ENCODE data around the gene CARD6. TPM values are rescaled to one million over a fixed set of nuclear protein-coding genes. Genes with fewer than 3 reads are reported as not detected.
A peak's percentile ranks its signal among the peaks of the same experiment; 100 is the strongest.

The CARD6 gene
- total and polyA plus RNA-seq, 4 donors, result 1.6 to 3.2 (median 2.1) TPM

GRCh38 chr5:40909723-40910122, 68.6 kb downstream of the CARD6 start (continued):
- TF ChIP-seq GABPA (IDR thresholded peaks at IDR 0.05 in 1 of 2, conservative IDR thresholded peaks at IDR 0.05 in 1 of 2) (no peak), SP1 (IDR thresholded peaks at IDR 0.05) (no peak), YY1 (IDR thresholded peaks at IDR 0.05) (no peak), TAF1 (conservative IDR thresholded peaks at IDR 0.05) (no peak)

Small RNA genes within 50 kb of the gene (small RNA-seq; reads per million reads assigned to genes)
- 40.6 reads per million, percentile 97 among the genes with 10 or more reads in this experiment for gene SNORD72

Other genes with a start within 250 kb of the CARD6 start
- gene PTGER4, start 161.5 kb upstream of the CARD6 start, total RNA-seq, result 1 to 10 TPM; 3.6 to 6.8 TPM
- 1 to 10 TPM in 1 of 2 donors, under 1 TPM in 1; 0.60 to 1.9 TPM for gene PTGER4, start 161.5 kb upstream of the CARD6 start, polyA plus RNA-seq
- gene TTC33, start 85.4 kb upstream of the CARD6 start, total RNA-seq, result 10 to 100 TPM; 10.2 to 12.0 TPM
- gene TTC33, start 85.4 kb upstream of the CARD6 start, polyA plus RNA-seq, result 1 to 10 TPM; 4.3 to 4.9 TPM
- gene PRKAA1, start 43.0 kb upstream of the CARD6 start, total RNA-seq, result 100 to 1,000 TPM in 1 of 2 donors, 10 to 100 TPM in 1; 59.4 to 105 TPM
- gene PRKAA1, start 43.0 kb upstream of the CARD6 start, polyA plus RNA-seq, result 10 to 100 TPM; 23.7 to 25.5 TPM
- gene RPL37, start 6.1 kb upstream of the CARD6 start, total RNA-seq, result 1,000 to 10,000 TPM in 1 of 2 donors, 10 to 100 TPM in 1; 40.5 to 1,326 TPM
- gene RPL37, start 6.1 kb upstream of the CARD6 start, polyA plus RNA-seq, result 100 to 1,000 TPM; 479 to 965 TPM
- gene C7, start 68.1 kb downstream of the CARD6 start, total RNA-seq, result 100 to 1,000 TPM in 1 of 2 donors, 10 to 100 TPM in 1; 25.5 to 268 TPM
- gene C7, start 68.1 kb downstream of the CARD6 start, polyA plus RNA-seq, result 100 to 1,000 TPM in 1 of 2 donors, 10 to 100 TPM in 1; 64.9 to 155 TPM
- under 1 TPM in 1 of 2 donors, not detected in 1; under 0.01 TPM for gene MROH2B, start 230.0 kb downstream of the CARD6 start, total RNA-seq
- under 1 TPM; 0.06 to 0.46 TPM for gene MROH2B, start 230.0 kb downstream of the CARD6 start, polyA plus RNA-seq